HepG2 (cell line): ENCODE results near the gene DCDC1. TPM values are rescaled to one million over a fixed set of nuclear protein-coding genes. Genes with fewer than 3 reads are reported as not detected.

Experiments
- CBX1 ChIP-seq: IDR thresholded peaks from one replicate; pipeline ENCODE4 v1.6.1; 2016; ENCODE audit warnings: antibody characterized with exemption, low read depth
- DRAP1 ChIP-seq: IDR thresholded peaks from 2 replicates; pipeline ENCODE4 v1.6.1; 2016; ENCODE audit warnings: missing genetic modification reagents, missing compliant biosample characterization
- FOXJ3 ChIP-seq: sonication (generic); formaldehyde crosslinking; IDR thresholded peaks from 2 replicates; pipeline ENCODE4 v1.4.0; 2020; ENCODE audit warnings: missing genetic modification reagents, mild to moderate bottlenecking, borderline replicate concordance
- HES4 ChIP-seq: sonication (generic); formaldehyde crosslinking; IDR thresholded peaks from 2 replicates; pipeline ENCODE4 v1.9.0; 2021; ENCODE audit warnings: mild to moderate bottlenecking, missing genetic modification reagents, borderline replicate concordance
- IKZF5 ChIP-seq: IDR thresholded peaks from 2 replicates; pipeline ENCODE4 v1.6.1; 2018; ENCODE audit warnings: missing genetic modification reagents, mild to moderate bottlenecking, missing compliant biosample characterization
- MED1 ChIP-seq: sonication (generic); formaldehyde crosslinking; IDR thresholded peaks from 2 replicates; pipeline ENCODE4 v1.4.0; 2020; ENCODE audit warnings: missing genetic modification reagents
- MTA1 ChIP-seq: sonication (generic); formaldehyde crosslinking; IDR thresholded peaks from 2 replicates; pipeline ENCODE4 v1.4.0; 2020; ENCODE audit warnings: missing genetic modification reagents, mild to moderate bottlenecking, borderline replicate concordance
- NFE2L1 ChIP-seq: sonication (generic); formaldehyde crosslinking; IDR thresholded peaks from 2 replicates; pipeline ENCODE4 v1.4.0; 2020; ENCODE audit warnings: missing genetic modification reagents, mild to moderate bottlenecking, borderline replicate concordance
- POLR2AphosphoS5 ChIP-seq: IDR thresholded peaks from 2 replicates; pipeline ENCODE4 v1.6.1; 2012; ENCODE audit warnings: low read depth, low read length
- TOE1 ChIP-seq: sonication (generic); formaldehyde crosslinking; IDR thresholded peaks from 2 replicates; pipeline ENCODE4 v1.4.0; 2020; ENCODE audit warnings: mild to moderate bottlenecking, missing genetic modification reagents
- ZMYM4 ChIP-seq: sonication (generic); formaldehyde crosslinking; IDR thresholded peaks from 2 replicates; pipeline ENCODE4 v1.8.1; 2023; ENCODE audit warnings: mild to moderate bottlenecking, missing genetic modification reagents
- ZNF382 ChIP-seq: sonication (generic); formaldehyde crosslinking; IDR thresholded peaks from 2 replicates; pipeline ENCODE4 v1.5.0; 2020; ENCODE audit warnings: missing genetic modification reagents, mild to moderate bottlenecking, borderline replicate concordance
- ZNF484 ChIP-seq: sonication (generic); formaldehyde crosslinking; IDR thresholded peaks from 2 replicates; pipeline ENCODE4 v1.5.1; 2020; ENCODE audit warnings: mild to moderate bottlenecking, low read depth, missing genetic modification reagents, borderline replicate concordance
- ZNF510 ChIP-seq: sonication (generic); formaldehyde crosslinking; IDR thresholded peaks from 2 replicates; pipeline ENCODE4 v1.4.0; 2020; ENCODE audit warnings: low read depth, mild to moderate bottlenecking, missing genetic modification reagents
- ZNF550 ChIP-seq: sonication (generic); formaldehyde crosslinking; IDR thresholded peaks from 2 replicates; pipeline ENCODE4 v1.4.0; 2020; ENCODE audit warnings: mild to moderate bottlenecking, missing genetic modification reagents, borderline replicate concordance
- polyA plus RNA-seq, 8 experiments: library from polyadenylated mRNA; depleted of rRNA in 3 of 8; stranded (reverse) in 7 of 8; unstranded in 1 of 8; fragments of >200 nt; fragmentation: Illumina TruSeq in 4 of 8; extraction: Trizol in 4 of 8; gene quantifications; 2 replicates each; pipeline versions ENCODE4 v1.2.1 to v1.2.3, GENCODE V29; 2011 to 2016; ENCODE audit warnings: low read depth in 4 of 8, missing spikeins in 1 of 8, mixed read lengths in 1 of 8; ENCODE audit not compliant: insufficient read depth in 1 of 8
- total RNA-seq, 5 experiments: library from RNA; depleted of rRNA; stranded (reverse); fragments of >200 nt; fragmentation: Illumina TruSeq; extraction: Trizol; gene quantifications; 2 replicates each; pipeline ENCODE4 v1.2.3, GENCODE V29; 2016; ENCODE audit warnings: low read depth in 1 of 5
- TF ChIP-seq, protein P1 (sequence below): sonication (generic); formaldehyde crosslinking; IDR thresholded peaks from 2 replicates; pipeline ENCODE4 v1.4.0; 2020; ENCODE audit warnings: mild to moderate bottlenecking, low read depth, missing genetic modification reagents
- TF ChIP-seq, protein P2 (sequence below): sonication (generic); formaldehyde crosslinking; IDR thresholded peaks from 2 replicates; pipeline ENCODE4 v1.5.1; 2020; ENCODE audit warnings: mild to moderate bottlenecking, missing genetic modification reagents, borderline replicate concordance
- TF ChIP-seq, protein P3 (sequence below): sonication (generic); formaldehyde crosslinking; IDR thresholded peaks from 2 replicates; pipeline ENCODE4 v1.5.0; 2020; ENCODE audit warnings: mild to moderate bottlenecking, missing genetic modification reagents, borderline replicate concordance
- TF ChIP-seq, protein P4 (sequence below): sonication (generic); formaldehyde crosslinking; IDR thresholded peaks from 2 replicates; pipeline ENCODE4 v1.4.0; 2020; ENCODE audit warnings: missing genetic modification reagents

The DCDC1 gene
- total and polyA plus RNA-seq, 2 of the 13 experiments (the other 11 are each of a cell fraction or from before 2014, with no cell fraction given) = 0.12 to 0.27 TPM

DNA sequence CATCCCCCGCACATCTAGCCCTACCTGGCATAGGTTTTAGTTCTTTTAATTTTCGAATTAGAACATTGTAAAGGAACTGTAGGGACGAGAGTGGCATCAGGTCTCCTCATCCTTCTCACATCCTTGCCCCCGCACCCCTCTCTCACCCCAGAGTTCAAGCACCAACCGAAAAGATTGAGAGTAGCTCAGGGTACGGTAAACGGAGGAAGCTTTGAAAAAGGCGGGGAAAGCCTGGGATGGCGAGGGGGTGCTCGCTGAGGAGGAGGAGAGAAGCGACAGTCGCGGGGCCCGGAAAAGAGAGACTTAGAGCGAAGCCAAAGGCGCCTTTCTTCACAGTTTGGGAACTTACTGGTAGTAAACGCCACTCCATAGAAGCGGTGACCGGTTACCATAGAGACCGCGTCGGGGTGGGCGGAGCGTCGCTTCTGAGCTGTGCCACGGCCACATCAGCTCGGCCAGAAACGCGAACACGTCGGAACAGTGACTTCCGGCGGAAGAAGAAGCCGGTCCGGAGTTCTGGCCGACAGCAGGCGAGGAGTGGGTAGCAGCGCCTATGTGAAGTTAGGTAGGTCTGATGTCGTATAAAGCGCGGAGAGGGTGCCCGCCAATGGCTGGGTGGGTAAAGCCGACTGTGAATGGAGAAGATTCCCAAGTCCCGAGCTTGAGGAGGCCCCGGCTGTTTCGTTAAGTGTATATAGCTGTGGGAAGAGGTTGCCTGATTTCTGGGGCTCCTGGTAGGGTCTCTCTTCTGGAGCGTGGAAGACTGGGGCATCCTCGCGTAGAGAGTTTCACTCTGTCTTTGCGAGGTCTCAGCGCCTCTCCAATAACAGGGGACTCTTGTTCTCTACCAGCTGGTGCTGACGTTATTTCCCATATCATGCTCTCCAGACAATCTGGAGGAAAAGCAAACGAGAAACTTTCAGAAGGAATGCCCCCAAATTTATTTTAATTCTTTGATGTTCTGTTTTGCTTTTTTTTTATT lies at the start of gene DCDC1, which contains the start of gene DNAJC24 (continued):
- TF ChIP-seq, protein P1, sequence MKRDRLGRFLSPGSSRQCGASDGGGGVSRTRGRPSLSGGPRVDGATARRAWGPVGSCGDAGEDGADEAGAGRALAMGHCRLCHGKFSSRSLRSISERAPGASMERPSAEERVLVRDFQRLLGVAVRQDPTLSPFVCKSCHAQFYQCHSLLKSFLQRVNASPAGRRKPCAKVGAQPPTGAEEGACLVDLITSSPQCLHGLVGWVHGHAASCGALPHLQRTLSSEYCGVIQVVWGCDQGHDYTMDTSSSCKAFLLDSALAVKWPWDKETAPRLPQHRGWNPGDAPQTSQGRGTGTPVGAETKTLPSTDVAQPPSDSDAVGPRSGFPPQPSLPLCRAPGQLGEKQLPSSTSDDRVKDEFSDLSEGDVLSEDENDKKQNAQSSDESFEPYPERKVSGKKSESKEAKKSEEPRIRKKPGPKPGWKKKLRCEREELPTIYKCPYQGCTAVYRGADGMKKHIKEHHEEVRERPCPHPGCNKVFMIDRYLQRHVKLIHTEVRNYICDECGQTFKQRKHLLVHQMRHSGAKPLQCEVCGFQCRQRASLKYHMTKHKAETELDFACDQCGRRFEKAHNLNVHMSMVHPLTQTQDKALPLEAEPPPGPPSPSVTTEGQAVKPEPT (CRISPR knock-in tag) = 0 out of 2 replicates have a peak, but pooled peaks have one; percentile 69
- TF ChIP-seq ZNF550 (CRISPR knock-in tag) (no peak), TOE1 (CRISPR knock-in tag) (no peak), MED1 (CRISPR knock-in tag) (peak; percentile 56), NFE2L1 (CRISPR knock-in tag) (no peak), ZNF510 (no peak), IKZF5 (CRISPR knock-in tag) (peak; percentile 90; the same call in 1 of the 2 replicates), CBX1 (peak; percentile 75), ZNF382 (CRISPR knock-in tag) (no peak), DRAP1 (CRISPR knock-in tag) (0 out of 2 replicates have a peak, but pooled peaks have one; percentile 34), ZNF484 (no peak), FOXJ3 (CRISPR knock-in tag) (peak; percentile 36; the same call in 1 of the 2 replicates), MTA1 (CRISPR knock-in tag) (0 out of 2 replicates have a peak, but pooled peaks have one; percentile 47), HES4 (CRISPR knock-in tag) (no peak), ZMYM4 (CRISPR knock-in tag) (peak; percentile 96), POLR2AphosphoS5 (peak; percentile 90)
- TF ChIP-seq, protein P2, sequence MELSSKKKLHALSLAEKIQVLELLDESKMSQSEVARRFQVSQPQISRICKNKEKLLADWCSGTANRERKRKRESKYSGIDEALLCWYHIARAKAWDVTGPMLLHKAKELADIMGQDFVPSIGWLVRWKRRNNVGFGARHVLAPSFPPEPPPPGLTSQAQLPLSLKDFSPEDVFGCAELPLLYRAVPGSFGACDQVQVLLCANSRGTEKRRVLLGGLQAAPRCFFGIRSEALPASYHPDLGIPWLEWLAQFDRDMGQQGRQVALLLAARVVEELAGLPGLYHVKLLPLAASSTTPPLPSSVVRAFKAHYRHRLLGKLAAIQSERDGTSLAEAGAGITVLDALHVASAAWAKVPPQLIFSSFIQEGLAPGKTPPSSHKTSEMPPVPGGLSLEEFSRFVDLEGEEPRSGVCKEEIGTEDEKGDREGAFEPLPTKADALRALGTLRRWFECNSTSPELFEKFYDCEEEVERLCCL (CRISPR knock-in tag) = no peak
- TF ChIP-seq, protein P3, sequence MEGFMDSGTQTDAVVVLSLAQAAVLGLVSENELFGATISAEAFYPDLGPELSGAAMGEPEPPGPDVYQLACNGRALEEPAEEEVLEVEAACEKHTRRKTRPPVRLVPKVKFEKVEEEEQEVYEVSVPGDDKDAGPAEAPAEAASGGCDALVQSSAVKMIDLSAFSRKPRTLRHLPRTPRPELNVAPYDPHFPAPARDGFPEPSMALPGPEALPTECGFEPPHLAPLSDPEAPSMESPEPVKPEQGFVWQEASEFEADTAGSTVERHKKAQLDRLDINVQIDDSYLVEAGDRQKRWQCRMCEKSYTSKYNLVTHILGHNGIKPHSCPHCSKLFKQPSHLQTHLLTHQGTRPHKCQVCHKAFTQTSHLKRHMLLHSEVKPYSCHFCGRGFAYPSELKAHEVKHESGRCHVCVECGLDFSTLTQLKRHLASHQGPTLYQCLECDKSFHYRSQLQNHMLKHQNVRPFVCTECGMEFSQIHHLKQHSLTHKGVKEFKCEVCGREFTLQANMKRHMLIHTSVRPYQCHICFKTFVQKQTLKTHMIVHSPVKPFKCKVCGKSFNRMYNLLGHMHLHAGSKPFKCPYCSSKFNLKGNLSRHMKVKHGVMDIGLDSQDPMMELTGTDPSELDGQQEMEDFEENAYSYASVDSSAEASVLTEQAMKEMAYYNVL (CRISPR knock-in tag) = peak; percentile 58; the same call in 1 of the 2 replicates
- TF ChIP-seq, protein P4, sequence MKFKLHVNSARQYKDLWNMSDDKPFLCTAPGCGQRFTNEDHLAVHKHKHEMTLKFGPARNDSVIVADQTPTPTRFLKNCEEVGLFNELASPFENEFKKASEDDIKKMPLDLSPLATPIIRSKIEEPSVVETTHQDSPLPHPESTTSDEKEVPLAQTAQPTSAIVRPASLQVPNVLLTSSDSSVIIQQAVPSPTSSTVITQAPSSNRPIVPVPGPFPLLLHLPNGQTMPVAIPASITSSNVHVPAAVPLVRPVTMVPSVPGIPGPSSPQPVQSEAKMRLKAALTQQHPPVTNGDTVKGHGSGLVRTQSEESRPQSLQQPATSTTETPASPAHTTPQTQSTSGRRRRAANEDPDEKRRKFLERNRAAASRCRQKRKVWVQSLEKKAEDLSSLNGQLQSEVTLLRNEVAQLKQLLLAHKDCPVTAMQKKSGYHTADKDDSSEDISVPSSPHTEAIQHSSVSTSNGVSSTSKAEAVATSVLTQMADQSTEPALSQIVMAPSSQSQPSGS (CRISPR knock-in tag) = peak; percentile 69
